SK-N-SH (cell line): ENCODE measurements around the gene ZC3H10. TPM values are rescaled to one million over a fixed set of nuclear protein-coding genes. Genes with fewer than 3 reads are reported as not detected.
"Not testable (repeated sequence)": the region's sequence is repeated elsewhere in the genome, so short reads cannot be mapped to it uniquely, and the experiment has no call there.

Experiments
- CTCF ChIA-PET: fragments of 300-600, 350-600 bp; formaldehyde crosslinking; extraction: SDS; loops from one replicate; lab custom pipeline; 2021; lab: Yijun Ruan, JAX
- POLR2A ChIA-PET: fragments of 350-600 bp; sonication (Branson Sonifier 250); formaldehyde crosslinking; extraction: SDS; loops from one replicate; lab custom pipeline; 2020; ENCODE audit warnings: antibody characterized with exemption, inconsistent platforms; lab: Yijun Ruan, JAX
- DNase-seq: peaks from one replicate; pipeline ENCODE4 v3.0.0; 2012
- H2AFZ ChIP-seq: fragments of 200-600 bp; sonication (generic); 2 replicates; pipeline ENCODE4 v1.8.1; 2016; ENCODE audit warnings: antibody characterized with exemption, mild to moderate bottlenecking, low read depth
- H3F3A ChIP-seq: fragments of 200-600 bp; sonication (generic); replicated peaks from 2 replicates; pipeline ENCODE3; 2016; ENCODE audit warnings: antibody characterized with exemption, mild to moderate bottlenecking; ENCODE audit not compliant: insufficient read depth
- H3K27ac ChIP-seq, 2 experiments: fragments of 200-500 bp in 1 of 2; fragments of 200-600 bp in 1 of 2; sonication (Bioruptor generic) in 1 of 2; sonication (generic), shearing (Covaris generic) in 1 of 2; 2 replicates each; pipeline versions ENCODE4 v1.5.1 to v1.6.1; 2014 to 2016; ENCODE audit warnings: low read depth in 2 of 2, inconsistent platforms in 1 of 2, low read length in 1 of 2, mild to moderate bottlenecking in 1 of 2, mixed read lengths in 1 of 2
- H3K27me3 ChIP-seq: fragments of 200-600 bp; sonication (generic), shearing (Covaris generic); 2 replicates; pipeline ENCODE4 v1.6.1; 2016; ENCODE audit warnings: mixed run types; ENCODE audit not compliant: insufficient read depth
- H3K36me3 ChIP-seq, 2 experiments: fragments of 200-500 bp in 1 of 2; fragments of 200-600 bp in 1 of 2; sonication (Bioruptor generic) in 1 of 2; sonication (generic) in 1 of 2; replicated peaks in 1 of 2; 2 replicates each; pipeline versions ENCODE3 to v1.5.1; 2014 to 2016; ENCODE audit warnings: low read length in 1 of 2, mild to moderate bottlenecking in 1 of 2; ENCODE audit not compliant: insufficient read depth in 2 of 2, control insufficient read depth in 1 of 2
- H3K4me1 ChIP-seq, 2 experiments: fragments of 200-500 bp in 1 of 2; fragments of 200-600 bp in 1 of 2; sonication (Bioruptor generic) in 1 of 2; sonication (generic), shearing (Covaris generic) in 1 of 2; 2 replicates each; pipeline versions ENCODE4 v1.5.1 to v1.6.1; 2014 to 2016; ENCODE audit warnings: low read depth in 1 of 2, low read length in 1 of 2, mixed run types in 1 of 2; ENCODE audit not compliant: insufficient read depth in 2 of 2, control insufficient read depth in 1 of 2
- H3K4me2 ChIP-seq: fragments of 200-600 bp; sonication (generic), shearing (Covaris generic); 2 replicates; pipeline ENCODE4 v1.6.1; 2017; ENCODE audit warnings: mixed run types
- H3K4me3 ChIP-seq, 2 experiments: fragments of 200-500 bp in 1 of 2; fragments of 200-600 bp in 1 of 2; sonication (Bioruptor generic) in 1 of 2; sonication (generic), shearing (Covaris generic) in 1 of 2; 2 replicates each; pipeline versions ENCODE4 v1.5.1 to v1.8.1; 2014 to 2016; ENCODE audit warnings: low read depth in 2 of 2, inconsistent platforms in 1 of 2, low read length in 1 of 2, mild to moderate bottlenecking in 1 of 2, mixed read lengths in 1 of 2, moderate library complexity in 1 of 2
- H3K79me2 ChIP-seq: fragments of 200-600 bp; sonication (generic); 2 replicates; pipeline ENCODE4 v1.8.1; 2017; ENCODE audit warnings: mild to moderate bottlenecking; ENCODE audit not compliant: insufficient read depth
- H3K9ac ChIP-seq: fragments of 200-600 bp; sonication (generic); 2 replicates; pipeline ENCODE4 v1.6.1; 2017; ENCODE audit warnings: mixed run types
- H3K9me2 ChIP-seq: fragments of 200-600 bp; sonication (generic); 2 replicates; pipeline ENCODE4 v1.6.1; 2017; ENCODE audit warnings: mixed run types
- H3K9me3 ChIP-seq: fragments of 200-600 bp; sonication (generic); 2 replicates; pipeline ENCODE4 v1.6.1; 2017; ENCODE audit warnings: mixed run types, mild to moderate bottlenecking, moderate library complexity
- H4K20me1 ChIP-seq: fragments of 200-600 bp; sonication (generic); 2 replicates; pipeline ENCODE4 v1.6.1; 2017; ENCODE audit warnings: mild to moderate bottlenecking, mixed run types; ENCODE audit not compliant: insufficient read depth
- CHD2 ChIP-seq: fragments of 150-350 bp; IDR thresholded peaks from 2 replicates; pipeline ENCODE4 v1.6.1; 2018; ENCODE audit warnings: low read length; ENCODE audit not compliant: partially characterized antibody
- CTCF ChIP-seq: fragments of 200-600 bp; sonication (generic); IDR thresholded peaks from 2 replicates; pipeline ENCODE4 v1.6.1; 2017; ENCODE audit warnings: antibody characterized with exemption, mild to moderate bottlenecking, moderate library complexity
- ELF1 ChIP-seq: IDR thresholded peaks from 2 replicates; pipeline ENCODE4 v1.4.0; 2012
- FOSL2 ChIP-seq: IDR thresholded peaks from 2 replicates; pipeline ENCODE4 v1.4.0; 2012; ENCODE audit warnings: low read depth, mild to moderate bottlenecking, moderate library complexity, borderline replicate concordance
- FOXJ3 ChIP-seq: sonication (generic); formaldehyde crosslinking; IDR thresholded peaks from 2 replicates; pipeline ENCODE4 v1.5.1; 2020; ENCODE audit warnings: mild to moderate bottlenecking, missing genetic modification reagents
- FOXM1 ChIP-seq: IDR thresholded peaks from 2 replicates; pipeline ENCODE4 v1.4.0; 2012; ENCODE audit warnings: low read depth, mild to moderate bottlenecking
- GABPA ChIP-seq: IDR thresholded peaks from 2 replicates; pipeline ENCODE4 v1.4.0; 2012; ENCODE audit warnings: low read depth, mild to moderate bottlenecking
- MEF2A ChIP-seq: IDR thresholded peaks from 2 replicates; pipeline ENCODE4 v1.4.0; 2012; ENCODE audit warnings: low read depth, borderline replicate concordance
- NFIC ChIP-seq: IDR thresholded peaks from 2 replicates; pipeline ENCODE4 v1.4.0; 2012; ENCODE audit warnings: borderline replicate concordance
- NRF1 ChIP-seq: IDR thresholded peaks from 2 replicates; pipeline ENCODE4 v1.6.1; 2012; ENCODE audit warnings: low read depth, mild to moderate bottlenecking, low read length
- POLR2AphosphoS5 ChIP-seq: IDR thresholded peaks from 2 replicates; pipeline ENCODE4 v1.6.1; 2012; ENCODE audit warnings: low read depth, low read length
- RCOR1 ChIP-seq: fragments of 150-350 bp; IDR thresholded peaks from 2 replicates; pipeline ENCODE4 v1.6.1; 2017; ENCODE audit warnings: antibody characterized with exemption, low read length
- REST ChIP-seq: IDR thresholded peaks from 2 replicates; pipeline ENCODE4 v1.6.1; 2012; ENCODE audit warnings: mild to moderate bottlenecking, low read depth, low read length, moderate library complexity
- RFX5 ChIP-seq: IDR thresholded peaks from 2 replicates; pipeline ENCODE4 v1.6.1; 2012; ENCODE audit warnings: mild to moderate bottlenecking, improper control_type of control experiment, low read length
- RXRA ChIP-seq: IDR thresholded peaks from 2 replicates; pipeline ENCODE4 v1.4.0; 2012; ENCODE audit warnings: low read depth, mild to moderate bottlenecking, borderline replicate concordance
- SIN3A ChIP-seq: IDR thresholded peaks from 2 replicates; pipeline ENCODE4 v1.6.1; 2012; ENCODE audit warnings: low read depth, mild to moderate bottlenecking, low read length, moderate library complexity, borderline replicate concordance
- USF2 ChIP-seq: fragments of 150-350 bp; IDR thresholded peaks from 2 replicates; pipeline ENCODE4 v1.6.1; 2017; ENCODE audit warnings: antibody characterized with exemption, low read length, low read depth, borderline replicate concordance
- ZBTB33 ChIP-seq: IDR thresholded peaks from 2 replicates; pipeline ENCODE4 v1.4.0; 2012; ENCODE audit warnings: low read depth, borderline replicate concordance
- WGBS: methylation state at CpG from one replicate; pipeline ENCODE4 v1.1.6; 2017; ENCODE audit warnings: low lambda C conversion rate; 5-methylcytosine and 5-hydroxymethylcytosine counted together
- polyA plus RNA-seq, 3 experiments: library from polyadenylated mRNA; depleted of rRNA; stranded (reverse); fragments of >200 nt; gene quantifications; 2 replicates each; pipeline ENCODE4 v1.2.3, GENCODE V29; 2012

Gene ZC3H10
- polyA plus RNA-seq, 1 of the 3 experiments (the other 2 are of a cell fraction), result 2.0 TPM

GRCh38 chr12:56074396-56074795 is 43.7 kb upstream of the ZC3H10 start:
- DNase-seq, result no peak
- Histone ChIP-seq H2AFZ (no peak overlapping the region), H3K36me3 (no peaks in the 10 kb centered on the region), H3K4me1 (no peaks in the 10 kb centered on the region; a peak in 1 of 4 replicates), H4K20me1 (no peaks in the 10 kb centered on the region), H3K9ac (no peak overlapping the region), H3K9me3 (no peaks in the 10 kb centered on the region), H3K4me3 (no peak overlapping the region), H3K4me2 (no peak overlapping the region), H3K9me2 (no peaks in the 10 kb centered on the region), H3F3A (peaks cover 10% of the 10 kb centered on the region), H3K79me2 (no peaks in the 10 kb centered on the region), H3K27me3 (no peaks in the 10 kb centered on the region), H3K27ac (no peak overlapping the region)
- ChIA-PET CTCF (no interaction called here), POLR2A (no interaction called here)
- no peak for TF ChIP-seq NRF1
- no peak for TF ChIP-seq GABPA
- no peak for TF ChIP-seq FOXM1
- no peak for TF ChIP-seq USF2
- no peak for TF ChIP-seq MEF2A
- no peak for TF ChIP-seq CHD2
- no peak for TF ChIP-seq CTCF
- TF ChIP-seq FOXJ3 (CRISPR knock-in tag), result no peak
- TF ChIP-seq NFIC, result no peak
- no peak for TF ChIP-seq RCOR1
- TF ChIP-seq RFX5, result no peak
- no peak for TF ChIP-seq ZBTB33
- TF ChIP-seq RXRA, result no peak
- TF ChIP-seq ELF1, result no peak
- TF ChIP-seq FOSL2, result no peak
- no peak for TF ChIP-seq REST
- TF ChIP-seq SIN3A, result no peak
- no peak for TF ChIP-seq POLR2AphosphoS5
- 86% methylated on average over 5 of the region's 5 CpGs for WGBS

- H3K9ac ChIP-seq, H3K9me3 ChIP-seq, H2AFZ ChIP-seq, DNase-seq, H3K4me2 ChIP-seq, H3K27me3 ChIP-seq, H3K4me1 ChIP-seq, H3K27ac ChIP-seq, H3K9me2 ChIP-seq, H4K20me1 ChIP-seq, H3K4me3 ChIP-seq, H3K79me2 ChIP-seq, H3K36me3 ChIP-seq: not testable (repeated sequence)
- 92% methylated on average over 9 of the region's 9 CpGs for WGBS
- CTCF ChIA-PET, result interaction anchor here (0.6 to 1.6 kb wide), 3 partner anchors 31 to 82 kb away, joined by 3 to 6 read pairs (median 4); partner anchors contain the start of gene ESYT1
- POLR2A ChIA-PET, result interaction anchor here (3.2 kb wide), 1 partner anchor 26 kb away, joined by 15 read pairs; the partner anchor contains the start of gene PA2G4
- H3F3A ChIP-seq, result peaks cover 12% of the 10 kb centered on the region
Observed at GRCh38 chr12:56077966-56078365, 40.1 kb upstream of the ZC3H10 start.
